Measurements from ENCODE around the gene ISOC2.
"Not testable (repeated sequence)": the region's sequence is repeated elsewhere in the genome, so short reads cannot be mapped to it uniquely, and the experiment has no call there.

Gene ISOC2

GRCh38 chr19:55461259-55461973 is at the start of gene ISOC2:
TSS of gene ISOC2 (minus strand) at chr19:55461642. CDS start at chr19:55456486, 5,156 bp downstream.
- Mint-ChIP-seq H3K4me1 (peaks cover 29% of the 10 kb centered on the region), H3K4me3 (peak within 1 kb of the TSS; percentile 87), H3K27ac (peak within 1 kb of the TSS; percentile 83), H3K36me3 (peaks cover 11% of the 10 kb centered on the region), H3K9me3 (no peaks in the 10 kb centered on the region), H3K27me3 (no peaks in the 10 kb centered on the region)
- ATAC-seq: peak; percentile 98

- Mint-ChIP-seq H3K4me3 (no peak overlapping the region), H3K27ac (no peak overlapping the region), H3K4me1 (peaks cover 13% of the 10 kb centered on the region), H3K27me3 (peaks cover 26% of the 10 kb centered on the region), H3K36me3 (no peaks in the 10 kb centered on the region), H3K9me3 (no peaks in the 10 kb centered on the region)
- no peak for ATAC-seq
Observed at GRCh38 chr19:55508120-55508519, 46.7 kb upstream of the ISOC2 start.

- no peaks in the 10 kb centered on the region for H3K9me3 Mint-ChIP-seq
- H3K27ac Mint-ChIP-seq: no peak overlapping the region
Observed at GRCh38 chr19:55504981-55505380, 43.5 kb upstream of the ISOC2 start.

GRCh38 chr19:55504252-55504603 is 42.8 kb upstream of the ISOC2 start:
- Mint-ChIP-seq H3K9me3 (no peaks in the 10 kb centered on the region), H3K27me3 (peaks cover 10% of the 10 kb centered on the region), H3K4me3 (peak overlapping the region; percentile 83), H3K4me1 (peaks cover 25% of the 10 kb centered on the region), H3K27ac (peak overlapping the region; percentile 90), H3K36me3 (no peaks in the 10 kb centered on the region)
- no peak for ATAC-seq

More at GRCh38 chr19:55504981-55505380, 43.5 kb upstream of the ISOC2 start:
- Mint-ChIP-seq H3K27me3 (peaks cover 10% of the 10 kb centered on the region), H3K36me3 (no peaks in the 10 kb centered on the region), H3K4me3 (no peak overlapping the region), H3K4me1 (peaks cover 25% of the 10 kb centered on the region)
- no peak for ATAC-seq

- no peaks in the 10 kb centered on the region for H3K9me3 Mint-ChIP-seq
- ATAC-seq: peak; percentile 97
- peaks cover 10% of the 10 kb centered on the region for H3K27me3 Mint-ChIP-seq
- H3K36me3 Mint-ChIP-seq: no peaks in the 10 kb centered on the region
- peak overlapping the region; percentile 90 for H3K27ac Mint-ChIP-seq
- H3K4me1 Mint-ChIP-seq: peaks cover 25% of the 10 kb centered on the region
- H3K4me3 Mint-ChIP-seq: peak overlapping the region; percentile 83
Observed at GRCh38 chr19:55503502-55504251, 42.2 kb upstream of the ISOC2 start.

- Mint-ChIP-seq H3K4me3 (peak overlapping the region; percentile 83), H3K36me3 (no peaks in the 10 kb centered on the region), H3K27me3 (peaks cover 8% of the 10 kb centered on the region), H3K27ac (peak overlapping the region; percentile 90), H3K4me1 (peaks cover 25% of the 10 kb centered on the region), H3K9me3 (no peaks in the 10 kb centered on the region)
- no peak for ATAC-seq
Observed at GRCh38 chr19:55503157-55503501, 41.7 kb upstream of the ISOC2 start.

- H3K4me3 Mint-ChIP-seq: no peak overlapping the region
Observed at GRCh38 chr19:55502197-55502952, 40.9 kb upstream of the ISOC2 start.

GRCh38 chr19:55500368-55500952 is 39.0 kb upstream of the ISOC2 start:
- Mint-ChIP-seq H3K36me3 (no peaks in the 10 kb centered on the region), H3K27me3 (no peaks in the 10 kb centered on the region), H3K4me3 (no peak overlapping the region)

More at GRCh38 chr19:55502197-55502952, 40.9 kb upstream of the ISOC2 start:
- no peak for ATAC-seq
- Mint-ChIP-seq H3K9me3 (no peaks in the 10 kb centered on the region), H3K27me3 (peaks cover under 1% of the 10 kb centered on the region), H3K4me1 (peaks cover 25% of the 10 kb centered on the region), H3K27ac (peak overlapping the region; percentile 90), H3K36me3 (no peaks in the 10 kb centered on the region)

GRCh38 chr19:55498246-55498840 is 36.9 kb upstream of the ISOC2 start:
- Mint-ChIP-seq H3K27me3 (peaks cover 13% of the 10 kb centered on the region), H3K4me1 (peaks cover 23% of the 10 kb centered on the region), H3K4me3 (no peak overlapping the region), H3K27ac (peak overlapping the region; percentile 2), H3K36me3 (no peaks in the 10 kb centered on the region), H3K9me3 (no peaks in the 10 kb centered on the region)
- no peak for ATAC-seq

More at GRCh38 chr19:55500368-55500952, 39.0 kb upstream of the ISOC2 start:
- ATAC-seq: no peak
- H3K27ac Mint-ChIP-seq: no peak overlapping the region
- no peaks in the 10 kb centered on the region for H3K9me3 Mint-ChIP-seq
- peaks cover 25% of the 10 kb centered on the region for H3K4me1 Mint-ChIP-seq

GRCh38 chr19:55497763-55498162 is 36.3 kb upstream of the ISOC2 start:
- no peaks in the 10 kb centered on the region for H3K9me3 Mint-ChIP-seq
- no peaks in the 10 kb centered on the region for H3K36me3 Mint-ChIP-seq
- H3K27ac Mint-ChIP-seq: no peak overlapping the region
- H3K4me3 Mint-ChIP-seq: no peak overlapping the region
- peaks cover 19% of the 10 kb centered on the region for H3K27me3 Mint-ChIP-seq
- no peak for ATAC-seq
- peaks cover 19% of the 10 kb centered on the region for H3K4me1 Mint-ChIP-seq

GRCh38 chr19:55496820-55497219 is 35.4 kb upstream of the ISOC2 start:
- not testable (repeated sequence) for H3K27ac Mint-ChIP-seq, H3K9me3 Mint-ChIP-seq, H3K4me3 Mint-ChIP-seq, H3K36me3 Mint-ChIP-seq, ATAC-seq
- Mint-ChIP-seq H3K27me3 (peaks cover 29% of the 10 kb centered on the region), H3K4me1 (peaks cover 11% of the 10 kb centered on the region)

GRCh38 chr19:55495646-55496349 is 34.4 kb upstream of the ISOC2 start:
- no peaks in the 10 kb centered on the region for H3K9me3 Mint-ChIP-seq
- H3K27me3 Mint-ChIP-seq: peaks cover 38% of the 10 kb centered on the region
- H3K36me3 Mint-ChIP-seq: no peaks in the 10 kb centered on the region
- no peak overlapping the region for H3K4me3 Mint-ChIP-seq
- H3K27ac Mint-ChIP-seq: no peak overlapping the region
- peaks cover 9% of the 10 kb centered on the region for H3K4me1 Mint-ChIP-seq
- no peak for ATAC-seq

- Mint-ChIP-seq H3K4me3 (peak overlapping the region; percentile 42), H3K27me3 (peaks cover 46% of the 10 kb centered on the region), H3K27ac (no peak overlapping the region), H3K4me1 (peaks cover 9% of the 10 kb centered on the region), H3K9me3 (no peaks in the 10 kb centered on the region), H3K36me3 (no peaks in the 10 kb centered on the region)
- peak; percentile 28 for ATAC-seq
Observed at GRCh38 chr19:55494172-55494761, 32.8 kb upstream of the ISOC2 start.

- H3K27ac Mint-ChIP-seq: no peak overlapping the region
- H3K27me3 Mint-ChIP-seq: peaks cover 50% of the 10 kb centered on the region
- peaks cover 9% of the 10 kb centered on the region for H3K4me1 Mint-ChIP-seq
- H3K9me3 Mint-ChIP-seq: no peaks in the 10 kb centered on the region
- H3K36me3 Mint-ChIP-seq: no peaks in the 10 kb centered on the region
- ATAC-seq: no peak
- no peak overlapping the region for H3K4me3 Mint-ChIP-seq
Observed at GRCh38 chr19:55493645-55494171, 32.3 kb upstream of the ISOC2 start.

Measured in stimulated activated memory B cell treated with anti-CD40 and anti-IgM and Interleukin-4, amounts not matched to agents 10 μg/mL and 1 μg/mL and 100 μg/mL, for 72 hours (primary cell).